K562 (cell line): ENCODE results near the gene TRMT112. TPM values are rescaled to one million over a fixed set of nuclear protein-coding genes. Genes with fewer than 3 reads are reported as not detected.
A peak's percentile ranks its signal among the peaks of the same experiment; 100 is the strongest.

ENCODE experiments used
- ATAC-seq: fragments of 200-7000 bp; cut with Tn5 transposase; 3 replicates; pipeline ENCODE4 v1.9.1; 2020; ENCODE audit warnings: moderate library complexity
- BruUV-seq: library from RNA; stranded (reverse); fragments of 400-500 nt; replicated peaks from 2 replicates; lab custom pipeline; 2021; lab: Mats Ljungman, UMichigan
- CTCF ChIA-PET: fragments of 300-600 bp; formaldehyde crosslinking; extraction: SDS; loops from one replicate; lab custom pipeline; 2021; ENCODE audit warnings: low intra/inter-chr PET ratio; lab: Yijun Ruan, JAX
- POLR2A ChIA-PET: fragments of 300-600, 350-650 bp; sonication (Branson Sonifier 250); formaldehyde crosslinking; extraction: SDS; loops from one replicate; lab custom pipeline; 2021; ENCODE audit warnings: antibody characterized with exemption, inconsistent platforms; lab: Yijun Ruan, JAX
- DNase-seq, 4 experiments: peaks; one replicate each; pipeline versions ENCODE4 v3.0.0 to v3.0.0-alpha.2; 2011 to 2018; ENCODE audit warnings: low spot score in 3 of 4, mixed read lengths in 3 of 4; ENCODE audit errors: extremely low read depth in 1 of 4
- FAIRE-seq: peaks from 2 replicates; lab custom pipeline; 2011; peaks lifted over from hg19 to GRCh38; lab: Jason Lieb, UNC
- H2AFZ ChIP-seq: 2 replicates; pipeline ENCODE4 v1.6.0; 2011; ENCODE audit warnings: low read depth, low read length, control low read depth, inconsistent platforms
- H3K27ac ChIP-seq: fragments of 200-600 bp; 3 replicates; pipeline ENCODE4 v1.8.0; 2011; ENCODE audit warnings: low read depth, mild to moderate bottlenecking, control low read depth, inconsistent platforms, low read length, moderate library complexity, mixed read lengths; ENCODE audit errors: extremely low read depth
- H3K27me3 ChIP-seq, 2 experiments: fragments of 300-600 bp in 1 of 2; 2 replicates in 1 of 2; 3 replicates in 1 of 2; pipeline versions ENCODE4 v1.6.0 to v1.8.0; 2011; ENCODE audit warnings: inconsistent platforms in 2 of 2, low read length in 2 of 2, mild to moderate bottlenecking in 1 of 2, mixed read lengths in 1 of 2, moderate library complexity in 1 of 2; ENCODE audit not compliant: control insufficient read depth in 2 of 2, insufficient read depth in 2 of 2
- H3K36me3 ChIP-seq: fragments of 300-600 bp; 3 replicates; pipeline ENCODE4 v1.8.0; 2011; ENCODE audit warnings: mild to moderate bottlenecking, low read length, inconsistent platforms; ENCODE audit not compliant: control insufficient read depth, insufficient read depth
- H3K4me1 ChIP-seq, 2 experiments: fragments of 200-600 bp in 1 of 2; replicated peaks in 1 of 2; 2 replicates in 1 of 2; 3 replicates in 1 of 2; pipeline versions ENCODE4 v1.5.1 to v1.8.0; 2011; ENCODE audit warnings: inconsistent platforms in 2 of 2, low read length in 2 of 2, mild to moderate bottlenecking in 1 of 2, mixed read lengths in 1 of 2, moderate library complexity in 1 of 2; ENCODE audit not compliant: control insufficient read depth in 2 of 2, insufficient read depth in 2 of 2
- H3K4me2 ChIP-seq: 2 replicates; pipeline ENCODE4 v1.6.1; 2011; ENCODE audit warnings: low read length, control low read depth, inconsistent platforms, mixed read lengths; ENCODE audit not compliant: insufficient read depth
- H3K4me3 ChIP-seq: fragments of 200-600 bp; sonication (generic), shearing (Covaris generic); 2 replicates; pipeline ENCODE4 v1.5.1; 2016; ENCODE audit warnings: control low read depth, inconsistent platforms
- H3K79me2 ChIP-seq: fragments of 200-600 bp; 3 replicates; pipeline ENCODE4 v1.8.0; 2011; ENCODE audit warnings: low read length, inconsistent platforms; ENCODE audit not compliant: control insufficient read depth, insufficient read depth
- H3K9ac ChIP-seq, 2 experiments: 2 replicates each; pipeline versions ENCODE4 v1.6.0 to v1.6.1; 2011; ENCODE audit warnings: low read depth in 2 of 2, low read length in 2 of 2, control low read depth in 1 of 2, inconsistent platforms in 1 of 2, mild to moderate bottlenecking in 1 of 2, mixed read lengths in 1 of 2; ENCODE audit not compliant: insufficient read depth in 1 of 2
- H3K9me1 ChIP-seq: one replicate; pipeline ENCODE4 v1.6.0; 2011; ENCODE audit warnings: inconsistent platforms, mild to moderate bottlenecking, low read length, moderate library complexity; ENCODE audit not compliant: control insufficient read depth, insufficient read depth
- H3K9me3 ChIP-seq: replicated peaks from 2 replicates; pipeline ENCODE4 v1.5.1; 2011; ENCODE audit warnings: low read depth, low read length, inconsistent platforms; ENCODE audit not compliant: control insufficient read depth, insufficient read depth
- H4K20me1 ChIP-seq: replicated peaks from 2 replicates; pipeline ENCODE4 v1.6.1; 2011; ENCODE audit warnings: low read length, inconsistent platforms, mixed read lengths; ENCODE audit not compliant: control insufficient read depth, insufficient read depth
- ARID1B ChIP-seq: fragments of 450-650 bp; IDR thresholded peaks from 2 replicates; pipeline ENCODE4 v1.6.1; 2016; ENCODE audit warnings: antibody characterized with exemption, mild to moderate bottlenecking, inconsistent platforms
- CCAR2 ChIP-seq: fragments of 200-400 bp; formaldehyde crosslinking; IDR thresholded peaks from 2 replicates; pipeline ENCODE4 v1.6.1; 2017; ENCODE audit warnings: mild to moderate bottlenecking, low read depth, low read length
- FOXJ2 ChIP-seq: fragments of 200-800 bp; sonication (Bioruptor generic); IDR thresholded peaks from 2 replicates; pipeline ENCODE4 v1.6.1; 2016; ENCODE audit warnings: missing genetic modification characterization, missing compliant biosample characterization
- HNRNPUL1 ChIP-seq: fragments of 200-400 bp; formaldehyde crosslinking; IDR thresholded peaks from 2 replicates; pipeline ENCODE4 v1.6.1; 2017; ENCODE audit warnings: low read length
- MAFK ChIP-seq: IDR thresholded peaks from 2 replicates; pipeline ENCODE4 v1.6.1; 2011; ENCODE audit warnings: low read length, improper control_type of control experiment
- PHF8 ChIP-seq: fragments of 200-600 bp; sonication (generic); IDR thresholded peaks from 2 replicates; pipeline ENCODE4 v1.6.1; 2012; ENCODE audit warnings: mixed run types, mild to moderate bottlenecking, inconsistent platforms, low read length, moderate library complexity, borderline replicate concordance
- ZNF780A ChIP-seq: fragments of 250-450 bp; sonication (Bioruptor Pico); IDR thresholded peaks from 2 replicates; pipeline ENCODE4 v1.5.0; 2021; ENCODE audit warnings: mild to moderate bottlenecking
- WGBS: fragments of 100-300 bp; shearing (Covaris generic); methylation state at CpG from one replicate; pipeline ENCODE4 v1.1.6; 2016; ENCODE audit warnings: low coverage, mixed read lengths; ENCODE audit not compliant: insufficient coverage; ENCODE audit errors: missing lambda C conversion rate; 5-methylcytosine and 5-hydroxymethylcytosine counted together
- in situ Hi-C: fragments of 300-500 bp; cut with MboI; formaldehyde crosslinking; loops from 4 replicates; pipeline ENCODE4 v1.15.0; 2018; ENCODE audit warnings: inconsistent platforms, mixed read lengths
- intact Hi-C: fragments of 100-400 bp; cut with micrococcal nuclease; formaldehyde crosslinking; loops from 2 replicates; pipeline ENCODE4 v1.14.2; 2022
- polyA plus RNA-seq, 8 experiments: library from polyadenylated mRNA; depleted of rRNA in 4 of 8; stranded (reverse) in 5 of 8; unstranded in 3 of 8; fragments of >200 nt; fragmentation: Nextera tagmentation in 2 of 8; fragmentation: Illumina TruSeq in 1 of 8; extraction: Ambion mirVana in 2 of 8; extraction: Trizol in 1 of 8; gene quantifications; 2 replicates each; pipeline versions ENCODE4 v1.2.1 to v1.2.3, GENCODE V29; 2011 to 2014; ENCODE audit warnings: inconsistent platforms in 1 of 8, missing spikeins in 1 of 8
- total RNA-seq, 7 experiments: library from RNA; depleted of rRNA in 6 of 7; stranded (reverse); fragments of >200 nt in 6 of 7; fragmentation: Illumina TruSeq in 2 of 7; extraction: Trizol in 2 of 7; gene quantifications; 2 replicates each; pipeline versions ENCODE4 v1.2.1 to v1.2.3, GENCODE V29; 2011 to 2021; ENCODE audit warnings: low replicate concordance in 1 of 7
- TF ChIP-seq, protein P1 (sequence below): fragments of 200-600 bp; sonication (generic); IDR thresholded peaks from one replicate; pipeline ENCODE4 v1.6.1; 2012; ENCODE audit warnings: mild to moderate bottlenecking, low read depth, low read length, inconsistent platforms
- TF ChIP-seq, protein P2 (sequence below): fragments of 450-650 bp; formaldehyde crosslinking; IDR thresholded peaks from 2 replicates; pipeline ENCODE4 v1.4.0; 2022; ENCODE audit warnings: mild to moderate bottlenecking, moderate library complexity

Gene TRMT112
- total and polyA plus RNA-seq, 9 of the 15 experiments (the other 6 are each of a cell fraction or from before 2014, with no cell fraction given): 162 to 444 (median 300) TPM

DNA sequence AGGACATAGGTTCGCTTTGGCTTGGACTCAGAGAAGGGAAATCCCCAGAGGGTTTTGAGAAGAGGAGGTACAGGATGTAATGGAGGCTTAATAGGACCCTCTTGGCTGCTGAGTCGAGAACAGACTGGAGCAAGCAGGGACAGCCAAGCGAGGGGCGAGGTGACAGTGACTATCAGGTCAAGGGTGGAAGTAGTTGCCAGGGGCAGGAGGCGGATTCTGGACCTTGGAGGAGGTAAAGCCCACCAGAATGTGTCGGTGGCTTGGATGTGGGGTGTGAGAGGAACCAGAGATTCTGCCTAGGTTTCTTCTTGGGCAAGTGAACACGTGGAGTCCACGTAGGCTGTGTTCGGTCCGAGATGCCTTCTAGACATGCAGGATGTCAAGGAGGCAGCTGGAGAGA lies 4.4 kb downstream of the TRMT112 start:
- no peak overlapping the region for H2AFZ ChIP-seq
- H4K20me1 ChIP-seq: no peaks in the 10 kb centered on the region; the same call in 1 of the 2 replicates
- H3K4me3 ChIP-seq: no peak overlapping the region
- CTCF ChIA-PET: no interaction called here
- H3K36me3 ChIP-seq: peaks cover 65% of the 10 kb centered on the region
- DNase-seq (no peak), FAIRE-seq (no peak), ATAC-seq (no peak)
- no TSS peak for BruUV-seq
- H3K79me2 ChIP-seq: peaks cover 46% of the 10 kb centered on the region
- in situ Hi-C loops: no loop called here
- peaks cover 0 to 49% of the 10 kb centered on the region in 2 experiments; a peak in 3 of 5 replicates for H3K4me1 ChIP-seq
- intact Hi-C loops: no loop called here
- no peaks in the 10 kb centered on the region for H3K9me1 ChIP-seq
- H3K9ac ChIP-seq: peak overlapping the region in 1 of 2 experiments; percentile 32; a peak in 2 of 4 replicates
- no peaks in the 10 kb centered on the region for H3K9me3 ChIP-seq
- 88% methylated on average over 10 of the region's 10 CpGs for WGBS
- H3K4me2 ChIP-seq: no peak overlapping the region
- no peak overlapping the region; the same call in 2 of the 3 replicates for H3K27ac ChIP-seq
- POLR2A ChIA-PET: interaction anchor here (0.5 kb wide), 1 partner anchor 118 kb away, joined by 5 read pairs; no protein-coding TSS in a partner anchor
- H3K27me3 ChIP-seq: no peaks in the 10 kb centered on the region
- TF ChIP-seq ARID1B: no peak
- TF ChIP-seq, protein P1, sequence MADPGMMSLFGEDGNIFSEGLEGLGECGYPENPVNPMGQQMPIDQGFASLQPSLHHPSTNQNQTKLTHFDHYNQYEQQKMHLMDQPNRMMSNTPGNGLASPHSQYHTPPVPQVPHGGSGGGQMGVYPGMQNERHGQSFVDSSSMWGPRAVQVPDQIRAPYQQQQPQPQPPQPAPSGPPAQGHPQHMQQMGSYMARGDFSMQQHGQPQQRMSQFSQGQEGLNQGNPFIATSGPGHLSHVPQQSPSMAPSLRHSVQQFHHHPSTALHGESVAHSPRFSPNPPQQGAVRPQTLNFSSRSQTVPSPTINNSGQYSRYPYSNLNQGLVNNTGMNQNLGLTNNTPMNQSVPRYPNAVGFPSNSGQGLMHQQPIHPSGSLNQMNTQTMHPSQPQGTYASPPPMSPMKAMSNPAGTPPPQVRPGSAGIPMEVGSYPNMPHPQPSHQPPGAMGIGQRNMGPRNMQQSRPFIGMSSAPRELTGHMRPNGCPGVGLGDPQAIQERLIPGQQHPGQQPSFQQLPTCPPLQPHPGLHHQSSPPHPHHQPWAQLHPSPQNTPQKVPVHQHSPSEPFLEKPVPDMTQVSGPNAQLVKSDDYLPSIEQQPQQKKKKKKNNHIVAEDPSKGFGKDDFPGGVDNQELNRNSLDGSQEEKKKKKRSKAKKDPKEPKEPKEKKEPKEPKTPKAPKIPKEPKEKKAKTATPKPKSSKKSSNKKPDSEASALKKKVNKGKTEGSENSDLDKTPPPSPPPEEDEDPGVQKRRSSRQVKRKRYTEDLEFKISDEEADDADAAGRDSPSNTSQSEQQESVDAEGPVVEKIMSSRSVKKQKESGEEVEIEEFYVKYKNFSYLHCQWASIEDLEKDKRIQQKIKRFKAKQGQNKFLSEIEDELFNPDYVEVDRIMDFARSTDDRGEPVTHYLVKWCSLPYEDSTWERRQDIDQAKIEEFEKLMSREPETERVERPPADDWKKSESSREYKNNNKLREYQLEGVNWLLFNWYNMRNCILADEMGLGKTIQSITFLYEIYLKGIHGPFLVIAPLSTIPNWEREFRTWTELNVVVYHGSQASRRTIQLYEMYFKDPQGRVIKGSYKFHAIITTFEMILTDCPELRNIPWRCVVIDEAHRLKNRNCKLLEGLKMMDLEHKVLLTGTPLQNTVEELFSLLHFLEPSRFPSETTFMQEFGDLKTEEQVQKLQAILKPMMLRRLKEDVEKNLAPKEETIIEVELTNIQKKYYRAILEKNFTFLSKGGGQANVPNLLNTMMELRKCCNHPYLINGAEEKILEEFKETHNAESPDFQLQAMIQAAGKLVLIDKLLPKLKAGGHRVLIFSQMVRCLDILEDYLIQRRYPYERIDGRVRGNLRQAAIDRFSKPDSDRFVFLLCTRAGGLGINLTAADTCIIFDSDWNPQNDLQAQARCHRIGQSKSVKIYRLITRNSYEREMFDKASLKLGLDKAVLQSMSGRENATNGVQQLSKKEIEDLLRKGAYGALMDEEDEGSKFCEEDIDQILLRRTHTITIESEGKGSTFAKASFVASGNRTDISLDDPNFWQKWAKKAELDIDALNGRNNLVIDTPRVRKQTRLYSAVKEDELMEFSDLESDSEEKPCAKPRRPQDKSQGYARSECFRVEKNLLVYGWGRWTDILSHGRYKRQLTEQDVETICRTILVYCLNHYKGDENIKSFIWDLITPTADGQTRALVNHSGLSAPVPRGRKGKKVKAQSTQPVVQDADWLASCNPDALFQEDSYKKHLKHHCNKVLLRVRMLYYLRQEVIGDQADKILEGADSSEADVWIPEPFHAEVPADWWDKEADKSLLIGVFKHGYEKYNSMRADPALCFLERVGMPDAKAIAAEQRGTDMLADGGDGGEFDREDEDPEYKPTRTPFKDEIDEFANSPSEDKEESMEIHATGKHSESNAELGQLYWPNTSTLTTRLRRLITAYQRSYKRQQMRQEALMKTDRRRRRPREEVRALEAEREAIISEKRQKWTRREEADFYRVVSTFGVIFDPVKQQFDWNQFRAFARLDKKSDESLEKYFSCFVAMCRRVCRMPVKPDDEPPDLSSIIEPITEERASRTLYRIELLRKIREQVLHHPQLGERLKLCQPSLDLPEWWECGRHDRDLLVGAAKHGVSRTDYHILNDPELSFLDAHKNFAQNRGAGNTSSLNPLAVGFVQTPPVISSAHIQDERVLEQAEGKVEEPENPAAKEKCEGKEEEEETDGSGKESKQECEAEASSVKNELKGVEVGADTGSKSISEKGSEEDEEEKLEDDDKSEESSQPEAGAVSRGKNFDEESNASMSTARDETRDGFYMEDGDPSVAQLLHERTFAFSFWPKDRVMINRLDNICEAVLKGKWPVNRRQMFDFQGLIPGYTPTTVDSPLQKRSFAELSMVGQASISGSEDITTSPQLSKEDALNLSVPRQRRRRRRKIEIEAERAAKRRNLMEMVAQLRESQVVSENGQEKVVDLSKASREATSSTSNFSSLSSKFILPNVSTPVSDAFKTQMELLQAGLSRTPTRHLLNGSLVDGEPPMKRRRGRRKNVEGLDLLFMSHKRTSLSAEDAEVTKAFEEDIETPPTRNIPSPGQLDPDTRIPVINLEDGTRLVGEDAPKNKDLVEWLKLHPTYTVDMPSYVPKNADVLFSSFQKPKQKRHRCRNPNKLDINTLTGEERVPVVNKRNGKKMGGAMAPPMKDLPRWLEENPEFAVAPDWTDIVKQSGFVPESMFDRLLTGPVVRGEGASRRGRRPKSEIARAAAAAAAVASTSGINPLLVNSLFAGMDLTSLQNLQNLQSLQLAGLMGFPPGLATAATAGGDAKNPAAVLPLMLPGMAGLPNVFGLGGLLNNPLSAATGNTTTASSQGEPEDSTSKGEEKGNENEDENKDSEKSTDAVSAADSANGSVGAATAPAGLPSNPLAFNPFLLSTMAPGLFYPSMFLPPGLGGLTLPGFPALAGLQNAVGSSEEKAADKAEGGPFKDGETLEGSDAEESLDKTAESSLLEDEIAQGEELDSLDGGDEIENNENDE: no peak
- no peak for TF ChIP-seq PHF8
- TF ChIP-seq CCAR2: no peak
- TF ChIP-seq, protein P2, sequence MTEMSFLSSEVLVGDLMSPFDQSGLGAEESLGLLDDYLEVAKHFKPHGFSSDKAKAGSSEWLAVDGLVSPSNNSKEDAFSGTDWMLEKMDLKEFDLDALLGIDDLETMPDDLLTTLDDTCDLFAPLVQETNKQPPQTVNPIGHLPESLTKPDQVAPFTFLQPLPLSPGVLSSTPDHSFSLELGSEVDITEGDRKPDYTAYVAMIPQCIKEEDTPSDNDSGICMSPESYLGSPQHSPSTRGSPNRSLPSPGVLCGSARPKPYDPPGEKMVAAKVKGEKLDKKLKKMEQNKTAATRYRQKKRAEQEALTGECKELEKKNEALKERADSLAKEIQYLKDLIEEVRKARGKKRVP (CRISPR knock-in tag): no peak
- no peak for TF ChIP-seq MAFK
- no peak for TF ChIP-seq FOXJ2 (tag)
- no peak for TF ChIP-seq ZNF780A (CRISPR knock-in tag)
- TF ChIP-seq HNRNPUL1: no peak
